Hepatocyte (in vitro differentiated cells): ENCODE measurements around the gene TM9SF4.

Source experiments
- EZH2 ChIP-seq: fragments of 200-600 bp; sonication (generic); IDR thresholded peaks from 2 replicates; pipeline ENCODE4 v1.6.1; 2016; ENCODE audit warnings: antibody characterized with exemption, mild to moderate bottlenecking, borderline replicate concordance
- EZH2phosphoT487 ChIP-seq: fragments of 200-600 bp; sonication (generic); IDR thresholded peaks from one replicate; pipeline ENCODE4 v1.6.1; 2018; ENCODE audit warnings: antibody characterized with exemption, mild to moderate bottlenecking, low read depth, moderate library complexity; ENCODE audit not compliant: unreplicated experiment, severe bottlenecking
- TF ChIP-seq, protein P1 (sequence below): fragments of 200-600 bp; sonication (generic); IDR thresholded peaks from 2 replicates; pipeline ENCODE4 v1.5.1; 2016; ENCODE audit warnings: antibody characterized with exemption, mild to moderate bottlenecking; ENCODE audit not compliant: poor library complexity

- TF ChIP-seq EZH2phosphoT487 (no peak), EZH2 (no peak)
- TF ChIP-seq, protein P1, sequence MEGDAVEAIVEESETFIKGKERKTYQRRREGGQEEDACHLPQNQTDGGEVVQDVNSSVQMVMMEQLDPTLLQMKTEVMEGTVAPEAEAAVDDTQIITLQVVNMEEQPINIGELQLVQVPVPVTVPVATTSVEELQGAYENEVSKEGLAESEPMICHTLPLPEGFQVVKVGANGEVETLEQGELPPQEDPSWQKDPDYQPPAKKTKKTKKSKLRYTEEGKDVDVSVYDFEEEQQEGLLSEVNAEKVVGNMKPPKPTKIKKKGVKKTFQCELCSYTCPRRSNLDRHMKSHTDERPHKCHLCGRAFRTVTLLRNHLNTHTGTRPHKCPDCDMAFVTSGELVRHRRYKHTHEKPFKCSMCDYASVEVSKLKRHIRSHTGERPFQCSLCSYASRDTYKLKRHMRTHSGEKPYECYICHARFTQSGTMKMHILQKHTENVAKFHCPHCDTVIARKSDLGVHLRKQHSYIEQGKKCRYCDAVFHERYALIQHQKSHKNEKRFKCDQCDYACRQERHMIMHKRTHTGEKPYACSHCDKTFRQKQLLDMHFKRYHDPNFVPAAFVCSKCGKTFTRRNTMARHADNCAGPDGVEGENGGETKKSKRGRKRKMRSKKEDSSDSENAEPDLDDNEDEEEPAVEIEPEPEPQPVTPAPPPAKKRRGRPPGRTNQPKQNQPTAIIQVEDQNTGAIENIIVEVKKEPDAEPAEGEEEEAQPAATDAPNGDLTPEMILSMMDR: no peak
Measured at GRCh38 chr20:32069711-32070110, 39.8 kb upstream of the TM9SF4 start.
